Thoracic aorta (tissue), 2 donors: ENCODE results near the gene PPA2. TPM values are rescaled to one million over a fixed set of nuclear protein-coding genes. Genes with fewer than 3 reads are reported as not detected.

Source experiments
- ATAC-seq: fragments of 150-250 bp; one replicate; pipeline ENCODE4 v1.8.0; 2017; ENCODE audit warnings: low read depth; ENCODE audit not compliant: insufficient number of reproducible peaks, low FRiP score
- DNase-seq: peaks from one replicate; pipeline ENCODE4 v3.0.0-alpha.2; 2020; ENCODE audit warnings: low spot score
- H3K27ac ChIP-seq, 2 donors: fragments of 200-600 bp; sonication (generic); 1 replicate in 1 of 2; 2 replicates in 1 of 2; pipeline ENCODE4 v1.5.1; 2016; ENCODE audit warnings: mild to moderate bottlenecking in 2 of 2, moderate library complexity in 2 of 2
- H3K27me3 ChIP-seq: fragments of 200-600 bp; sonication (generic); replicated peaks from 2 replicates; pipeline ENCODE4 v1.6.0; 2016; ENCODE audit warnings: mild to moderate bottlenecking; ENCODE audit not compliant: insufficient read depth
- H3K36me3 ChIP-seq: fragments of 200-600 bp; sonication (generic); one replicate; pipeline ENCODE4 v1.5.1; 2016
- H3K4me1 ChIP-seq, 2 donors: fragments of 200-600 bp; sonication (generic); 1 replicate in 1 of 2; 2 replicates in 1 of 2; pipeline versions ENCODE4 v1.5.1 to v1.6.0; 2016; ENCODE audit warnings: low read depth in 2 of 2, mild to moderate bottlenecking in 1 of 2; ENCODE audit not compliant: control insufficient read depth in 1 of 2
- H3K4me3 ChIP-seq: fragments of 200-600 bp; sonication (generic); 2 replicates; pipeline ENCODE4 v1.5.1; 2016; ENCODE audit warnings: mild to moderate bottlenecking
- H3K9me3 ChIP-seq: fragments of 200-600 bp; sonication (generic); 2 replicates; pipeline ENCODE4 v1.5.1; 2016
- total RNA-seq, 2 donors: library from RNA; depleted of rRNA; stranded (reverse); fragments of >200 nt; gene quantifications; one replicate each; pipeline versions ENCODE4 v1.1.0 to v1.2.3, GENCODE V29; 2016
- TF ChIP-seq, protein P1 (sequence below): fragments of 200-600 bp; sonication (generic); IDR thresholded peaks from one replicate; pipeline ENCODE4 v1.5.1; 2019; ENCODE audit warnings: antibody characterized with exemption

The PPA2 gene
- total RNA-seq, 2 donors from 2014 or later: 76.8 to 78.4 TPM

GRCh38 chr4:105329081-105329480 lies 144.8 kb downstream of the PPA2 start:
- H3K27me3 ChIP-seq: no peaks in the 10 kb centered on the region
- TF ChIP-seq, protein P1, sequence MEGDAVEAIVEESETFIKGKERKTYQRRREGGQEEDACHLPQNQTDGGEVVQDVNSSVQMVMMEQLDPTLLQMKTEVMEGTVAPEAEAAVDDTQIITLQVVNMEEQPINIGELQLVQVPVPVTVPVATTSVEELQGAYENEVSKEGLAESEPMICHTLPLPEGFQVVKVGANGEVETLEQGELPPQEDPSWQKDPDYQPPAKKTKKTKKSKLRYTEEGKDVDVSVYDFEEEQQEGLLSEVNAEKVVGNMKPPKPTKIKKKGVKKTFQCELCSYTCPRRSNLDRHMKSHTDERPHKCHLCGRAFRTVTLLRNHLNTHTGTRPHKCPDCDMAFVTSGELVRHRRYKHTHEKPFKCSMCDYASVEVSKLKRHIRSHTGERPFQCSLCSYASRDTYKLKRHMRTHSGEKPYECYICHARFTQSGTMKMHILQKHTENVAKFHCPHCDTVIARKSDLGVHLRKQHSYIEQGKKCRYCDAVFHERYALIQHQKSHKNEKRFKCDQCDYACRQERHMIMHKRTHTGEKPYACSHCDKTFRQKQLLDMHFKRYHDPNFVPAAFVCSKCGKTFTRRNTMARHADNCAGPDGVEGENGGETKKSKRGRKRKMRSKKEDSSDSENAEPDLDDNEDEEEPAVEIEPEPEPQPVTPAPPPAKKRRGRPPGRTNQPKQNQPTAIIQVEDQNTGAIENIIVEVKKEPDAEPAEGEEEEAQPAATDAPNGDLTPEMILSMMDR: no peak
- H3K36me3 ChIP-seq: peaks cover 3% of the 10 kb centered on the region
- H3K4me3 ChIP-seq: no peak overlapping the region
- H3K4me1 ChIP-seq: no peaks in the 10 kb centered on the region
- no peak overlapping the region for H3K27ac ChIP-seq
- ATAC-seq (no peak), DNase-seq (no peak)
- no peaks in the 10 kb centered on the region for H3K9me3 ChIP-seq

DNA sequence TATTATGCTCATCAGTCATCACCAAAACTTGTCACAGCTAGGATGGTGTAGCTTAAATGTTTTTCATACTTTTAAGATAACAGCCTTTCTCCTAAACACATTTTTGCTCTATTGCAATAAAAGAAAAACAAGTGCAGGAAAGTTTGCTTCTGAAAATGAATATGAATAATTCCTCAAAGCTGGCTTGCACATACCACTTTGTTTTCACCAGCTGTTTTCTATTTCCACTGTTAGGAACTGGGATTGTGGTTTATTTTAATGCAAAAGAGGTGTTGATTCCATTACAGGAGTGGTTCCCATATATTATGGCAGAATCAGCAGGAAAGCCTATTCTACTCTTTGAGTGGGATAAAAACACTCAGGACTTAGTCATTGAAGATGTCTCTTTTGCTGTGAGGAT lies 145.9 kb downstream of the PPA2 start:
- Histone ChIP-seq H3K27me3 (no peaks in the 10 kb centered on the region), H3K4me1 (no peaks in the 10 kb centered on the region), H3K9me3 (no peaks in the 10 kb centered on the region), H3K4me3 (no peak overlapping the region), H3K36me3 (peaks cover 3% of the 10 kb centered on the region), H3K27ac (no peak overlapping the region)
- no peak for ATAC-seq
- DNase-seq: no peak
- TF ChIP-seq, protein P1: no peak

DNA sequence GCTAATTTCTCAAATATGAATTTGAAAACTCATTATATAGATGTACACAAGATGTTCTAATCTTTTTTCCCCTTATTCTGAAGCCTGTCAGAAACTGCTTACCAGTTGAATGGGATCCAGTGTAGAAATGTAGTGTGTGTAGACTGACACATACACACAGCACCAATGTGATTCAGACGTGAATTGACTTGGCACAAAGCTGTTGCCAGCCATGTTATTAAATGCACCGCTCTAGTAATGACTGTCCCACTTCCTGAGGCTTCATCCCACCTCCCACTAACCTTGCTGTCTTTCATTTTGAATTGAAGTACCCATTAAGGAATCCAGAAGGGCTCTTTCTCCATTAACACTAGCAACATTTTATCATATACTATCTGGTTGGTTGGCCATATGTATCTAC lies 146.6 kb downstream of the PPA2 start:
- TF ChIP-seq, protein P1: no peak
- Histone ChIP-seq H3K4me3 (no peak overlapping the region), H3K9me3 (no peaks in the 10 kb centered on the region), H3K4me1 (no peaks in the 10 kb centered on the region), H3K27me3 (no peaks in the 10 kb centered on the region), H3K27ac (no peak overlapping the region), H3K36me3 (peaks cover under 1% of the 10 kb centered on the region)
- ATAC-seq (no peak), DNase-seq (no peak)

Other genes with a start within 250 kb of the PPA2 start
- not detected for gene ARHGEF38, start 78.6 kb upstream of the PPA2 start, total RNA-seq
- gene INTS12, start 234.6 kb upstream of the PPA2 start, total RNA-seq: 10 to 100 TPM; 22.6 TPM
- gene GSTCD, start 234.7 kb upstream of the PPA2 start, total RNA-seq: 1 to 10 TPM; 6.6 to 6.9 TPM